H9 (cell line): Measurements from ENCODE around the gene PRKAG2. TPM values are rescaled to one million over a fixed set of nuclear protein-coding genes. Genes with fewer than 3 reads are reported as not detected.

ENCODE experiments used
- DNase-seq: peaks from one replicate; pipeline ENCODE4 v3.0.0-alpha.2; 2017
- H2AFZ ChIP-seq: one replicate; pipeline ENCODE4 v1.6.1; 2013; ENCODE audit warnings: mild to moderate bottlenecking, low read length, control low read depth, moderate library complexity
- H2AK5ac ChIP-seq: 2 replicates; pipeline ENCODE4 v1.6.1; 2013; ENCODE audit warnings: low read length, control low read depth, mixed read lengths; ENCODE audit not compliant: insufficient read length
- H2BK120ac ChIP-seq: one replicate; pipeline ENCODE4 v1.6.1; 2013; ENCODE audit warnings: low read depth, mild to moderate bottlenecking, low read length, control low read depth, inconsistent platforms; ENCODE audit not compliant: poor library complexity, severe bottlenecking
- H2BK12ac ChIP-seq: 2 replicates; pipeline ENCODE4 v1.6.1; 2013; ENCODE audit warnings: low read length, control low read depth, mixed read lengths, low read depth; ENCODE audit not compliant: insufficient read length
- H2BK15ac ChIP-seq: 2 replicates; pipeline ENCODE4 v1.6.1; 2013; ENCODE audit warnings: low read depth, low read length, control low read depth
- H2BK20ac ChIP-seq: one replicate; pipeline ENCODE4 v1.6.1; 2013; ENCODE audit warnings: low read depth, mild to moderate bottlenecking, low read length, control low read depth, inconsistent platforms; ENCODE audit not compliant: poor library complexity, severe bottlenecking
- H2BK5ac ChIP-seq: 2 replicates; pipeline ENCODE4 v1.6.1; 2013; ENCODE audit warnings: low read length, control low read depth, mixed read lengths; ENCODE audit not compliant: insufficient read length
- H3K14ac ChIP-seq: 2 replicates; pipeline ENCODE4 v1.6.1; 2013; ENCODE audit warnings: low read length, control low read depth; ENCODE audit not compliant: insufficient read depth
- H3K18ac ChIP-seq: 2 replicates; pipeline ENCODE4 v1.6.1; 2013; ENCODE audit warnings: low read depth, mild to moderate bottlenecking, mixed read lengths, low read length, control low read depth; ENCODE audit not compliant: insufficient read length
- H3K23ac ChIP-seq: 2 replicates; pipeline ENCODE4 v1.6.1; 2013; ENCODE audit warnings: low read length, control low read depth, mixed read lengths, low read depth; ENCODE audit not compliant: insufficient read length
- H3K23me2 ChIP-seq: 2 replicates; pipeline ENCODE4 v1.6.1; 2013; ENCODE audit warnings: low read depth, mild to moderate bottlenecking, mixed read lengths, low read length, control low read depth; ENCODE audit not compliant: insufficient read length, poor library complexity, severe bottlenecking
- H3K27ac ChIP-seq: 2 replicates; pipeline ENCODE4 v1.5.1; 2013; ENCODE audit warnings: low read length, control low read depth, mixed read lengths, low read depth; ENCODE audit not compliant: insufficient read length
- H3K27me3 ChIP-seq: 2 replicates; pipeline ENCODE4 v1.6.1; 2013; ENCODE audit warnings: low read length, control low read depth, inconsistent platforms; ENCODE audit not compliant: insufficient read depth
- H3K4ac ChIP-seq: 2 replicates; pipeline ENCODE4 v1.6.1; 2013; ENCODE audit warnings: low read depth, mild to moderate bottlenecking, control low read depth, inconsistent platforms, low read length, moderate library complexity
- H3K4me1 ChIP-seq: 2 replicates; pipeline ENCODE4 v1.6.1; 2013; ENCODE audit warnings: low read length, control low read depth, inconsistent platforms; ENCODE audit not compliant: insufficient read depth
- H3K4me2 ChIP-seq: 2 replicates; pipeline ENCODE4 v1.6.1; 2013; ENCODE audit warnings: low read length, control low read depth, mixed read lengths; ENCODE audit not compliant: insufficient read length, insufficient read depth
- H3K56ac ChIP-seq: 2 replicates; pipeline ENCODE4 v1.6.1; 2013; ENCODE audit warnings: low read depth, mild to moderate bottlenecking, mixed read lengths, low read length, control low read depth; ENCODE audit not compliant: insufficient read length
- H3K79me1 ChIP-seq: 2 replicates; pipeline ENCODE4 v1.6.1; 2013; ENCODE audit warnings: low read depth, mild to moderate bottlenecking, moderate library complexity, low read length, control low read depth, inconsistent platforms; ENCODE audit not compliant: insufficient read depth, poor library complexity, severe bottlenecking
- H3K79me2 ChIP-seq: 2 replicates; pipeline ENCODE4 v1.6.1; 2013; ENCODE audit warnings: low read length, control low read depth, inconsistent platforms; ENCODE audit not compliant: insufficient read depth
- H3K9ac ChIP-seq: 2 replicates; pipeline ENCODE4 v1.6.1; 2013; ENCODE audit warnings: low read length, control low read depth, mixed read lengths; ENCODE audit not compliant: insufficient read length; ENCODE audit errors: extremely low read depth
- H3K9me3 ChIP-seq: one replicate; pipeline ENCODE4 v1.6.1; 2013; ENCODE audit warnings: low read depth, low read length, inconsistent platforms; ENCODE audit not compliant: control insufficient read depth
- H3T11ph ChIP-seq: one replicate; pipeline ENCODE4 v1.6.1; 2013; ENCODE audit warnings: mild to moderate bottlenecking, low read length, control low read depth, inconsistent platforms
- H4K20me1 ChIP-seq: one replicate; pipeline ENCODE4 v1.6.1; 2013; ENCODE audit not compliant: control insufficient read depth, insufficient read length, insufficient read depth
- H4K5ac ChIP-seq: 2 replicates; pipeline ENCODE4 v1.6.1; 2013; ENCODE audit warnings: low read depth, mild to moderate bottlenecking, mixed read lengths, low read length, control low read depth; ENCODE audit not compliant: insufficient read length
- H4K8ac ChIP-seq: replicated peaks from 2 replicates; pipeline ENCODE4 v1.6.1; 2013; ENCODE audit warnings: low read length, control low read depth, mixed read lengths, low read depth; ENCODE audit not compliant: insufficient read length
- H4K91ac ChIP-seq: 2 replicates; pipeline ENCODE4 v1.6.1; 2013; ENCODE audit warnings: low read depth, mild to moderate bottlenecking, moderate library complexity, mixed read lengths, low read length, control low read depth; ENCODE audit not compliant: insufficient read length
- H3K27ac Mint-ChIP-seq, 3 experiments: 2 replicates in 2 of 3; 3 replicates in 1 of 3; pipeline ENCODE4 v1.8.0; 2020 to 2021; ENCODE audit warnings: mixed read lengths in 3 of 3, mild to moderate bottlenecking in 1 of 3, moderate library complexity in 1 of 3
- H3K27me3 Mint-ChIP-seq: 2 replicates; pipeline ENCODE4 v1.8.0; 2021; ENCODE audit warnings: low read depth, mild to moderate bottlenecking, moderate library complexity, mixed read lengths
- H3K36me3 Mint-ChIP-seq, 3 experiments: 2 replicates in 2 of 3; 3 replicates in 1 of 3; pipeline ENCODE4 v1.8.0; 2020 to 2021; ENCODE audit warnings: low read depth in 3 of 3, mixed read lengths in 3 of 3; ENCODE audit not compliant: insufficient read depth in 1 of 3
- H3K4me1 Mint-ChIP-seq, 2 experiments: 2 replicates each; pipeline ENCODE4 v1.8.0; 2020; ENCODE audit warnings: mixed read lengths in 2 of 2
- H3K4me3 Mint-ChIP-seq, 2 experiments: 2 replicates in 1 of 2; 3 replicates in 1 of 2; pipeline ENCODE4 v1.8.0; 2020 to 2021; ENCODE audit warnings: mild to moderate bottlenecking in 2 of 2, mixed read lengths in 2 of 2, moderate library complexity in 1 of 2
- H3K9me3 Mint-ChIP-seq, 2 experiments: 2 replicates in 1 of 2; 3 replicates in 1 of 2; pipeline ENCODE4 v1.8.0; 2020; ENCODE audit warnings: mild to moderate bottlenecking in 2 of 2, mixed read lengths in 2 of 2, moderate library complexity in 1 of 2
- CTCF ChIP-seq: fragments of 200-600 bp; sonication (generic); conservative IDR thresholded peaks from 3 replicates; pipeline ENCODE4 v1.8.0; 2021; ENCODE audit warnings: antibody characterized with exemption, mild to moderate bottlenecking
- WGBS: extraction: QIAGEN DNeasy Blood & Tissue Kit; methylation state at CpG from one replicate; pipeline ENCODE4 v1.1.7; 2013; ENCODE audit warnings: missing lambda C conversion rate, low lambda C conversion rate, mixed read lengths; ENCODE audit not compliant: insufficient read length; ENCODE audit errors: extremely low coverage; 5-methylcytosine and 5-hydroxymethylcytosine counted together
- total RNA-seq: library from RNA; stranded (reverse); gene quantifications from 2 replicates; pipeline ENCODE4 v1.2.1, GENCODE V29; 2021

PRKAG2 gene
- total RNA-seq, 1 experiment from 2014 or later: 11.8 TPM

DNA sequence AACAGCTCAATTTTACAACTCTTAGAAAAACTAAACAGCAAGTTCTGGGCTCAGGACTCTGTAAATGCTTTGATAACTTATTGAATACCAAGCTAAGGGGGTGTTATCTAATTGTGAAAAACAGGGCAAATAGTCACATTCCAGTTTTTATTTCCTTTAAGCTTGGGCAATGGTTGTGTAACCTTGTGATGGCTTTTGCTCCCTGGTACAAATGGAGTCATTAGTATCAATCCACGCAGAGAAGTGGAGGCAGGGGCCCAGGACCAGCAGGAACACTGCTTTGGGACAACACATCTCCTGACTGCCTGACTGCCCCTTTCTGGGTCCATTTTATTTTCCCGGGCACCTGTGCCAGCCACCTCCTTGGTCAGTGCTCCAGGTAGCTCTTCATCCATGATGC lies 5.8 kb upstream of the PRKAG2 start:
- Histone ChIP-seq H2BK15ac (no peak overlapping the region), H3K23ac (no peak overlapping the region), H3K27me3 (peaks cover 8% of the 10 kb centered on the region), H3K4me1 (no peaks in the 10 kb centered on the region), H3T11ph (no peak overlapping the region), H3K23me2 (peaks cover 4% of the 10 kb centered on the region), H4K5ac (no peak overlapping the region), H3K4ac (no peak overlapping the region), H2BK12ac (no peak overlapping the region), H4K20me1 (no peaks in the 10 kb centered on the region), H2BK20ac (no peak overlapping the region), H2AFZ (no peak overlapping the region), H2BK5ac (no peak overlapping the region), H4K8ac (no peak overlapping the region), H3K56ac (no peak overlapping the region), H2BK120ac (no peak overlapping the region), H3K9me3 (no peaks in the 10 kb centered on the region), H2AK5ac (no peak overlapping the region), H3K4me2 (no peak overlapping the region), H3K79me2 (no peaks in the 10 kb centered on the region), H3K14ac (no peak overlapping the region), H3K9ac (no peak overlapping the region), H3K18ac (no peak overlapping the region), H3K79me1 (no peaks in the 10 kb centered on the region), H4K91ac (no peak overlapping the region), H3K27ac (no peak overlapping the region)
- H3K27ac Mint-ChIP-seq: no peak overlapping the region
- H3K4me1 Mint-ChIP-seq: 0 out of 4 replicates have a peak, but pooled peaks cover 2 to 3% of the 10 kb centered on the region in 2 experiments
- TF ChIP-seq CTCF: no peak
- H3K9me3 Mint-ChIP-seq: no peaks in the 10 kb centered on the region
- H3K36me3 Mint-ChIP-seq: no peaks in the 10 kb centered on the region
- no peak overlapping the region for H3K4me3 Mint-ChIP-seq
- H3K27me3 Mint-ChIP-seq: peaks cover 92% of the 10 kb centered on the region
- WGBS: no CpG with 5 or more reads among the region's 2 CpGs
- no peak for DNase-seq
